LNCAP (cell line): ENCODE results near the gene AJM1.

Experiments
- TF ChIP-seq, protein P1 (sequence below): fragments of 450-650 bp; IDR thresholded peaks from 2 replicates; pipeline ENCODE4 v1.5.1; 2017; ENCODE audit warnings: mild to moderate bottlenecking

The AJM1 gene

DNA sequence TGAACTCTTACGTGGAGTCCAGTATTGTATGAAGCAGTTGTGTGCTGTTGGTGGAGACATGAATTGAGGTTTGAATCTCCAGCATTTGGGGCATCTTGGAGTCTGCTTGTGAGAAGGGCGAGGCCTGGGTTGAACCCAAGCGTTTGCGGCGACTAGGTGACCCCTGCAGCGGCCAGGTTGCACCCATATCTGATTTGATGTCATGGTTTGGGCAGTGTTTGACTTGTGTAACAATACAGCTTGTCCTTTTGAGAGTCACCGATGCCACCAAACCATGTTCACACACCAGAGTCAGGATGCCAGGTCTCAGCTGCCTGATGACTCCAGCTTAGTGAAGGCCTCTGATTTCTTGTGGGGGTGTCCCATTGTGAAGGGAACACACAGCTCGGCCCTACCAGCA, 46.2 kb downstream of the AJM1 start:
- TF ChIP-seq, protein P1, sequence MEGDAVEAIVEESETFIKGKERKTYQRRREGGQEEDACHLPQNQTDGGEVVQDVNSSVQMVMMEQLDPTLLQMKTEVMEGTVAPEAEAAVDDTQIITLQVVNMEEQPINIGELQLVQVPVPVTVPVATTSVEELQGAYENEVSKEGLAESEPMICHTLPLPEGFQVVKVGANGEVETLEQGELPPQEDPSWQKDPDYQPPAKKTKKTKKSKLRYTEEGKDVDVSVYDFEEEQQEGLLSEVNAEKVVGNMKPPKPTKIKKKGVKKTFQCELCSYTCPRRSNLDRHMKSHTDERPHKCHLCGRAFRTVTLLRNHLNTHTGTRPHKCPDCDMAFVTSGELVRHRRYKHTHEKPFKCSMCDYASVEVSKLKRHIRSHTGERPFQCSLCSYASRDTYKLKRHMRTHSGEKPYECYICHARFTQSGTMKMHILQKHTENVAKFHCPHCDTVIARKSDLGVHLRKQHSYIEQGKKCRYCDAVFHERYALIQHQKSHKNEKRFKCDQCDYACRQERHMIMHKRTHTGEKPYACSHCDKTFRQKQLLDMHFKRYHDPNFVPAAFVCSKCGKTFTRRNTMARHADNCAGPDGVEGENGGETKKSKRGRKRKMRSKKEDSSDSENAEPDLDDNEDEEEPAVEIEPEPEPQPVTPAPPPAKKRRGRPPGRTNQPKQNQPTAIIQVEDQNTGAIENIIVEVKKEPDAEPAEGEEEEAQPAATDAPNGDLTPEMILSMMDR: no peak

DNA sequence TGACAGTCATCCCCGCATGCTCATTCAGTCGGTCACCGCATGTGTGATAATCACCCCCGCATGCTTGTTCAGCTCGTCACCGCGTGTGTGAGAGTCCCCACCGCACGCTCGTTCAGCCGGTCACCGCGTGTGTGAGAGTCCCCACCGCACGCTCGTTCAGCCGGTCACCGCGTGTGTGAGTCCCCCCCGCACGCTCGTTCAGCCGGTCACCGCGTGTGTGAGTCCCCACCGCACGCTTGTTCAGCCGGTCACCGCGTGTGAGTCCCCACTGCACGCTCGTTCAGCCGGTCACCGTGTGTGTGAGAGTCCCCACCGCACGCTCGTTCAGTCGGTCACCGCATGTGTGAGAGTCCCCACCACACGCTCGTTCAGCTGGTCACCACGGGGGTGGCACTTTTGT, 47.6 kb downstream of the AJM1 start:
- TF ChIP-seq, protein P1: no peak

DNA sequence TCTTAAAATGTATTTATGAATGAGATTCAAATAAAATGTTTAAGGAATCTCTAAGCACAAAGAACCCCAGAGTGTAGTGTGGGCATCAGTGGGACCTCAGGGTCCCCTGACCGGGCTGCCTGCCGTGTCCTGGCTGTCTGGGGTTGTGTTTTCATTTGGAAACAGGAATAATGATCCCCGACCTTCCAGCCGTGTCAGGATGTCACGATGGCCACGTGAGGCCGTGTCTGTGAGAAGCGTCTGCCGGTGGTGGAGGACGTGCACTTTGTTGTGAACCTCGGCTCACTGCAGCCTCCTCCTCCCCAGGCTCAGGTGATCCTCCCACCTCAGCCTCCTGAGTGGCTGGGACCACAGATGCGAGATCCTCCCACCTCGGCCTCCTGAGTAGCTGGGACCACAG, 48.4 kb downstream of the AJM1 start:
- TF ChIP-seq, protein P1: no peak
